Measurements from ENCODE around the gene CAPN5.

GRCh38 chr11:77084581-77085191, 17.9 kb downstream of the CAPN5 start:
- no peak for TF ChIP-seq CTCF (IDR thresholded peaks at IDR 0.05)
- no peak for TF ChIP-seq ZFX (IDR thresholded peaks at IDR 0.05; ENCODE audit: borderline replicate concordance)
